Measurements from ENCODE around the gene TCF4. TPM values are rescaled to one million over a fixed set of nuclear protein-coding genes. Genes with fewer than 3 reads are reported as not detected.

Gene TCF4
- polyA plus RNA-seq, 1 donor, result 77.2 TPM

- peak; percentile 85 for DNase-seq
These were observed 353.5 kb downstream of the TCF4 start for GRCh38 chr18:55234366-55235093.

- no peak for DNase-seq
These were observed 354.1 kb downstream of the TCF4 start for GRCh38 chr18:55233857-55234256.

DNA sequence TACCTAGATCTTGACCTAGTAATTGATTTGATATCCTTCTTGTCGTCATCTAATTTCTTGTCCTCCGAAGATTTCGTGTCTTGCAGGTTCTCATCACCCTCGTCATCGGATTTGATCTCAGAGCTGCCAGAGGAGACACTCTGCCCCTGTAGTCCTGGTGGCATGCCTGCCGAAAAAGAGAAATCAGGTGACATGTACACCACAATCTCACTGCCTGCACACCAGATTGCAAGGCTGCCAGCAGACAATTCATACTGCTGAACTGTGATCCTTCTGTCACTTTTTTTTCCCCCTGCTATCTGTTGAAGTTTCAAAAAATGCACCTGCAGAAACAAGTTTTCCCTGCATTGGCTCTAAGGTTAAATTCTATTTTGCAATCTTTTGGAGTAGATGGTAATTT, 355.5 kb downstream of the TCF4 start:
- no peak for DNase-seq

DNA sequence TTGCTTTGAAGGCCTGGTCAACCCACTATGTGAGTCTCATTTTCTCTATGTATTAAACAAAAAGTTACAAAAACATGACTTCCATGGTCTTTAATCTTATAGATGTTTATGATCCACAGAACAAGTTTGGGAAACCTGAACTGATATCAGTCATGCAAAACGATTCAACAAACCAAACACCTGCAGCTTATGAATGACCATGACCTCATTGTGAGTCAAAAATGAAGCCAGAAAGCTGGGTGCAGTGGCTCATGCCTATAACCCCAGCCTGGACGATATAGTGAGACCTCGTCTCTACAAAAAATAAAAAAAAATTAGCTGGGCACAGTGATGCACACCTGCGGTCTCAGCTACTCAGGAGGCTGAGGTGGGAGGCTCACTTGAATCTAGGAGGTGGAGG, 358.3 kb downstream of the TCF4 start:
- DNase-seq, result no peak

- DNase-seq, result no peak
These were observed 359.3 kb downstream of the TCF4 start for GRCh38 chr18:55228707-55229106.

- no peak for DNase-seq
These were observed 359.8 kb downstream of the TCF4 start for GRCh38 chr18:55228191-55228590.

DNA sequence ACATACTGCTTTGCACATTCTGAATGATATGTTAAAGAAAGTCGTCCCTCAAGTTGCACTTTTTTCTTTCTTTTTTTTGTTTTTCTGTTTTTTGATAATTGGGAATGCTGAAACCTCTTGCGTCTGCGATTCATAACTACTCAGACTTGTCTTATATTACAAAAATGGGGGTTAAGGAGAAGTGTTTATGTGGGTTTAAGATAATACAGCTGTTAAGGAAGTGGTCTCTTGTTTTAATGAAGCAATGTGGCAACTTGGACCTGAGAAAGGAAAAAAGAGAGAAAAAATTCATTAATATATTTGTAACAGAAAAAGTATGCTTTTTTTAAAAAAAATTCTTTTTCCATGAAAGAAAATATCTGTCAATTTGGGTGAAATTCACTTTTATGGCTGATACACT, 360.2 kb downstream of the TCF4 start:
- no peak for DNase-seq

GRCh38 chr18:55226044-55226443, 361.9 kb downstream of the TCF4 start:
- no peak for DNase-seq

DNA sequence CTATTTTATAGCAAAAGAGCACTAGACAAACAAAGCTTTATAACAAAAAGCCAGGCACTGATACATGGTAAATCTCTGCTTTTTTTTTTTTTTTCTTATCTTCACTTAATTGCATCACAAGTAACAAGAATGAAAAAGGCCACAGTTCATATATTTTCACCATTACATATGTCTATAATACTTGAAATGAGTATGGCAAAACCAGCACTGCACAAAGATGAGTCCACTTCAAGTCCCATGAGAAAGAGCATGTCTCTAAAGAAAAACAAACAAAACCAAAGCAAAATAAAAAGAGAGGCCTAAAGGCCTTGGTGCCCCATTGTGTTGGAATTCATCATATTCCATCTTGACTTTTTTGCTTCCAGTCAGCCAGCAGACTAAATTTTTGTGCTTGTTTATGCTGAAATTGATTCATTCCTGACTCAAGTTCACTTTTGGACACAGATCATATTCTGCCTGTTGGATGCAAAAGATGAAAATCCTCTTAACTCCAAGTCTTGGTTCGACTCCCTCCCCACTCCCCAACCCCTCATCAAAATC, 363.8 kb downstream of the TCF4 start:
- DNase-seq, result no peak

GRCh38 chr18:55221622-55222021, 366.4 kb downstream of the TCF4 start:
- DNase-seq, result no peak

GRCh38 chr18:55220523-55220922, 367.5 kb downstream of the TCF4 start:
- DNase-seq, result no peak

- no peak for DNase-seq
These were observed 368.2 kb downstream of the TCF4 start for GRCh38 chr18:55219823-55220222.

GRCh38 chr18:55219059-55219458, 368.9 kb downstream of the TCF4 start:
- no peak for DNase-seq

DNA sequence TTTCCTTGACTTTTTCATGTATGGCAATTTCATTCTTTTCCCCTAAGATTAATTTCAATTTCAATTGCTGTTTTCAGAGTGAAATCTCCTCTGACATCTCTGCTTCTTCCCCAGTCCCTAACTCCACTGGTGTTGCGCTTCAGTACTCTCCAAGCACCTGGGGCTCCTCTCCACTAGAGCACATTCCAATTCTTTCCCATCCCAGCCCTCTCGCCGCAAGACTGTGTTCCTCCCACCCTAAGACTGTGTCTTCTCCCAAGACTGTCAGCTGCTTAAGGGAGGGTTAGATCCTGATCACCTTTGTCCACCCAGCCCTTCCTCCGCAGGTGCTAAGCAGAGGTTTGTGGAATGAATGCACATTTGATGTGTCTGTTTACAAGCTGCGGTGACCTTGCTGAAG, 373.0 kb downstream of the TCF4 start:
- DNase-seq, result no peak

DNA sequence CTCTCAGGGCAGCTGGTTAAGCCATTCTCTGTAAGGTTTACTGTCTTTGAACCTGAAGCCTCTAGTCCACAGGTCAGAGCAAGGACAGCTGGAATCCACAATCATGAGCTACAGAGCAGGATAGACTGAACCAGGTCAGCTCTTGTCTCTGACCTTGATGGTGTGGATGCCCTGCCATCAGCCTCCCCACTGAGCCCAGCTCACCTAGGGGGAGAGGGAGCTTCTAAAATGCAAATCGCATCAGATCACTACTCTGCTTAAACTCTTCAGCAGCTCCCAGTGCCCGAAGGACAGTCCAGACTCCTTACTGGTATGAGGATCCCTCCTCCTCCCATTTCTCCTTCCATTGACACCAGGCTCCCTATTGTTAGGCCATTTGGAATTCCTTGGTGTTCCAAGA, 373.5 kb downstream of the TCF4 start:
- no peak for DNase-seq

GRCh38 chr18:55213586-55213985, 374.4 kb downstream of the TCF4 start:
- no peak for DNase-seq

DNA sequence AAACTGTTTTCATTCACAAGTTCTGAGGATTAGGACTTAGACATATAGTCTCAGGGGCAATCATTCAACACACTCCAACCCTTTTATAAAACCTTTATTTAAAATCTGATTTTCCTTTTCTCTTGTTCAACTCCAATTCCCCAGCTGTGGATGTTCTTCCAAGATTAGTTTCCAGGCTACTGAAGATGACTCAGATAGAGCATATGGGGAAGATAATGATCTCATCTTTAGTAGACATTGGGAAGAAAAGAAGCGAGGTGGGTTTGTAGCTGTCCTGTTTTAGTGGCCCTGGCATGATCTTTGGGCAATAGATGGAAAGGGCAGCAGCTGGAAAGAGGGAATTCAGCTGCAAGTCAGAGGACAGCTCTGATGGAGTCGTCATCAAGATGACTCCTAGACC, 381.1 kb downstream of the TCF4 start:
- DNase-seq, result no peak

GRCh38 chr18:55202232-55202917, 385.6 kb downstream of the TCF4 start:
- DNase-seq, result no peak

GRCh38 chr18:55199291-55199963, 388.6 kb downstream of the TCF4 start:
- DNase-seq, result no peak

- no peak for DNase-seq
These were observed 392.1 kb downstream of the TCF4 start for GRCh38 chr18:55195863-55196262.

- DNase-seq, result peak; percentile 30
These were observed 398.0 kb downstream of the TCF4 start for GRCh38 chr18:55189972-55190371.

GRCh38 chr18:55186588-55186987, 401.4 kb downstream of the TCF4 start:
- no peak for DNase-seq

- DNase-seq, result no peak
These were observed 402.6 kb downstream of the TCF4 start for GRCh38 chr18:55185391-55185790.

Measured in left kidney (tissue), 2 donors.